RWPE1 (cell line): ENCODE results near the gene CDC73.
A peak's percentile ranks its signal among the peaks of the same experiment; 100 is the strongest.

Source experiments
- CTCF ChIA-PET: fragments of 350-600 bp; sonication (Branson Sonifier 250); formaldehyde crosslinking; extraction: SDS; loops from one replicate; lab custom pipeline; 2021; lab: Yijun Ruan, JAX
- POLR2A ChIA-PET: fragments of 400-600 bp; formaldehyde crosslinking; extraction: SDS; loops from one replicate; lab custom pipeline; 2020; ENCODE audit warnings: antibody characterized with exemption; ENCODE audit not compliant: low non-redundant PET; lab: Yijun Ruan, JAX
- DNase-seq: peaks from one replicate; pipeline ENCODE4 v3.0.0; 2012; ENCODE audit warnings: low spot score
- H3K27ac ChIP-seq: fragments of 450-650 bp; 2 replicates; pipeline ENCODE4 v1.5.1; 2017
- TF ChIP-seq, protein P1 (sequence below): fragments of 450-650 bp; conservative IDR thresholded peaks from 2 replicates; pipeline ENCODE4 v1.5.1; 2017; ENCODE audit warnings: low read depth, mild to moderate bottlenecking

Gene CDC73

DNA sequence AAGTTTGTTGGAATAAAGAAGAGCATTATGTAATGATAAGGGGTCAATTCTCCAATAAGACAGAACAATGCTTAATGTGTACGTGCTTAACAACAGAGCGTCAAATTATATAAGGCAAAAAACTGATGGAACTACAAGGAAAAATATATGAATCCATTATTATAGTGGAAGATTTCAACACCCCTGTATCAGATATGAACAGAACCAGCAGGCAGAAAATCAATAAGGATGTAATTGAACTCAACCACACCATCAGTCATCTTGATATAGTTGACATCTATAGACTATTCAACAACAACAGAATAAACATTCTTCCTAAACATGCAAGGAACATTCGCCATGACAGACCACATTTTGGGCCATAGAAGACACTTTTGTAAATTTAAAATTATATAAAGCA, 3.6 kb upstream of the CDC73 start:
- H3K27ac ChIP-seq, result no peak overlapping the region
- ChIA-PET CTCF (no interaction called here), POLR2A (no interaction called here)
- TF ChIP-seq, protein P1, sequence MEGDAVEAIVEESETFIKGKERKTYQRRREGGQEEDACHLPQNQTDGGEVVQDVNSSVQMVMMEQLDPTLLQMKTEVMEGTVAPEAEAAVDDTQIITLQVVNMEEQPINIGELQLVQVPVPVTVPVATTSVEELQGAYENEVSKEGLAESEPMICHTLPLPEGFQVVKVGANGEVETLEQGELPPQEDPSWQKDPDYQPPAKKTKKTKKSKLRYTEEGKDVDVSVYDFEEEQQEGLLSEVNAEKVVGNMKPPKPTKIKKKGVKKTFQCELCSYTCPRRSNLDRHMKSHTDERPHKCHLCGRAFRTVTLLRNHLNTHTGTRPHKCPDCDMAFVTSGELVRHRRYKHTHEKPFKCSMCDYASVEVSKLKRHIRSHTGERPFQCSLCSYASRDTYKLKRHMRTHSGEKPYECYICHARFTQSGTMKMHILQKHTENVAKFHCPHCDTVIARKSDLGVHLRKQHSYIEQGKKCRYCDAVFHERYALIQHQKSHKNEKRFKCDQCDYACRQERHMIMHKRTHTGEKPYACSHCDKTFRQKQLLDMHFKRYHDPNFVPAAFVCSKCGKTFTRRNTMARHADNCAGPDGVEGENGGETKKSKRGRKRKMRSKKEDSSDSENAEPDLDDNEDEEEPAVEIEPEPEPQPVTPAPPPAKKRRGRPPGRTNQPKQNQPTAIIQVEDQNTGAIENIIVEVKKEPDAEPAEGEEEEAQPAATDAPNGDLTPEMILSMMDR, result no peak
- DNase-seq, result no peak

DNA sequence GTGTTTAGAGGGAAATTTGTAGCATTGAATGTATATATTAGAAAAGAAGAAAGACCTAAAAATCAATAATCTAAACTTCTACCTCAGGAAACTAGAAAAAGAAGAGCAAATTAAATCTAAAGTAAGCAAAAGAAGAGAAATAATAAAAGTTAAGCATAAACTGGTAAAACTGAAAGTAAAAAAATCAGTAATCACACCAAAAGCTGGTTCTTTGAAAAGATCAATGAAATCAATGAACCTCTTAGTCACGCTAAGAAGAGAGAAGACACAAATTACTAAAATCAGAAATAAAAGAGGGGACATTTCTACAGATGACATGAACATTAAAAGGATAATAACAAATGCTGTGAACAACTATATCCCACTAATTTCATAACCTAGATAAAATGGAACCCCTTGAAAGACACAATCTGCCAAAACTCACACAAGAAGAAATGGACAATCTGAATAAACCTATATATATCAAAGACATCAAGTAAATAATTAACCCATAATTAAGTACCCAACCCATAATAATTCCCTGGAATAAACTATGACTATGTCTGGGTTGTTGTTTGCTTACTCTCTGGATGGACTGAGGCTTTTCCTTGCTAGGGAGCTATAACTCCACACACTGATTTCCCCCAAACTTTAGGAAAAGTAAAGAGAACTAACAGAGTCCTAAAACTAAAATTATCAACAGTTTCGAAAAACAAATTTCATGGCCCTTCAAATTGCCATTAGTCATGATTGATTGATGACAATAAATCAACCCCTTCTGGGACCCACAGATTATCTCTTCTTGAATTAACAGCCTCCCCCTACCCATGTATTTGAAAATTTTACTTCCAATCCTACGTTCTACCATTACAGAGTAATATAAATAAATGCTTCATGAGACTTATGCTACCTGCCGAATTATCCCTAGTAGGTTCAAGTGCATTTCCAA, 2.8 kb upstream of the CDC73 start:
- ChIA-PET CTCF (interaction anchor here (0.6 kb wide), 1 partner anchor 403 kb away, joined by 3 read pairs; no protein-coding TSS in a partner anchor), POLR2A (no interaction called here)
- no peak overlapping the region for H3K27ac ChIP-seq
- DNase-seq, result no peak
- TF ChIP-seq, protein P1, result no peak

DNA sequence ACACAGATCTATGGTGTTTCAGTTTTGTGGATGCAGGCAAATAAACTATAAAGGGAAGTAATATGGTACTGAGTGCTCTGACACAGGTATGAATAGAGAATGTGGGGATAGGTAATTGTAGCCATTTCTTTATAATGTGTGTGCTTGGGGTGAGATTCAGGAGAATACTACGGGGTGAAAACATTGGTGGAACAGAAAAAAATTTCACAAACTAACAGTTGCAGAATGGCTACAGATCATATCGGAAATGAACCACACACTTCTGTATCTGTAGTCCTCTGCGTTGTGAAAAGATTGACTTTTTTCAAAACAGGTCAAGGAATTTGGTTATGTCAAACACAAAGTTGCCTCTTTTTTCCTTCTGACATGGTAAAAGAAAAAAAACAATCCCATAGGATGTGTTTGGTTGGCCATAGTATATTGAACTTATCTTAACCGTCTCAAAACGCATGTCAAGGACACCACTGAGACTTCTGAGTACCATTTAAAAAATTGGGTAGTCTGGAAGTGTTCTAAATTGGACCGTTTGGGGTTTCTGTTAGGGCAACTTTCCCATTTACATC, 1.1 kb upstream of the CDC73 start:
- no peak overlapping the region for H3K27ac ChIP-seq
- DNase-seq, result no peak
- CTCF ChIA-PET, result interaction anchor here (1.0 to 1.1 kb wide), 2 partner anchors 13 to 316 kb away, joined by 9 to 15 read pairs; no protein-coding TSS in a partner anchor
- TF ChIP-seq, protein P1, result no peak
- POLR2A ChIA-PET, result interaction anchor here (0.6 kb wide), 1 partner anchor 41 kb away, joined by 3 read pairs; no protein-coding TSS in a partner anchor

DNA sequence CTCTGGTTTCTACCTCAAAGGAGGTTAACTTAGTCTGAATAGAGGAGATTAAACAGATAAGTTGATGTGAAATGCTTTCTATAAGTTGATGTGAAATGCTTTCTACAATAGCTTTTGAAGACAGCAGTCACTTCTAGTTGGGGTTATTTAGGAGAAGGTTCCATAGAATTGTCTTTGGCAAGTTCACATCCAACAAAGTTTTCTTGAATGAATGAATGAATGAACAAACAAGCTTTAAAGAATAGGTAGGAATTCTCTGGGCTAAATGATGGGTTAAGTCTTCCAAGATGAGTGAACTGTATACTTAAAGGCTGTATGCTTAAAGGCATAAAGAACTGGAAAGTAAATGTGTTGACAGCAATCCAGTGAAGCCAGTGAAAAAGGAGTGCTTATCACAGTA, 1.9 kb downstream of the CDC73 start:
- ChIA-PET POLR2A (no interaction called here), CTCF (interaction anchor here (0.5 to 0.7 kb wide), 3 partner anchors 14 to 216 kb away, joined by 3 to 4 read pairs (median 3); no protein-coding TSS in a partner anchor)
- no peak overlapping the region for H3K27ac ChIP-seq
- no peak for DNase-seq
- TF ChIP-seq, protein P1, result no peak

DNA sequence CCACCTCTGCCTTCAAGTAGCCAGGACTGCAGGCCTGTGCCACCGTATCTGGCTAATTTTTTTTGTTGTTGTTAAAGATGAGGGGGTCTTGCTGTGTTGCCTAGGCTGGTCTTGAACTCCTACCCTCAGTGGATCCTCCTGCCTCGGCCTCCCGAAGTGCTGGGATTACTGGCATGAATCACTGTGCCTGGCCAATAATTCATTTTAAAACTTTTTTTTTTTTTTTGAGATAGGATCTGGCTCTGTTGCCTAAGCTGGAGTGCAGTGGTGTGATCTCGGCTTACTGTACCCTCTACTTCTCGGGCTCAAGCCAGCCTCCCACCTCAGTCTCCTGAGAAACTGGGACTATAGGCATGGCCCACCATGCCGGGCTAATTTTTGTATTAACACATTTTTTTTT, 3.5 kb downstream of the CDC73 start:
- DNase-seq, result no peak
- CTCF ChIA-PET, result interaction anchor here (0.5 to 1.0 kb wide), 6 partner anchors 18 to 1375 kb away, joined by 3 to 5 read pairs (median 3); no protein-coding TSS in a partner anchor
- TF ChIP-seq, protein P1, result no peak
- H3K27ac ChIP-seq, result 0 out of 2 replicates have a peak overlapping the region, but pooled peaks have one; percentile 5
- POLR2A ChIA-PET, result no interaction called here

DNA sequence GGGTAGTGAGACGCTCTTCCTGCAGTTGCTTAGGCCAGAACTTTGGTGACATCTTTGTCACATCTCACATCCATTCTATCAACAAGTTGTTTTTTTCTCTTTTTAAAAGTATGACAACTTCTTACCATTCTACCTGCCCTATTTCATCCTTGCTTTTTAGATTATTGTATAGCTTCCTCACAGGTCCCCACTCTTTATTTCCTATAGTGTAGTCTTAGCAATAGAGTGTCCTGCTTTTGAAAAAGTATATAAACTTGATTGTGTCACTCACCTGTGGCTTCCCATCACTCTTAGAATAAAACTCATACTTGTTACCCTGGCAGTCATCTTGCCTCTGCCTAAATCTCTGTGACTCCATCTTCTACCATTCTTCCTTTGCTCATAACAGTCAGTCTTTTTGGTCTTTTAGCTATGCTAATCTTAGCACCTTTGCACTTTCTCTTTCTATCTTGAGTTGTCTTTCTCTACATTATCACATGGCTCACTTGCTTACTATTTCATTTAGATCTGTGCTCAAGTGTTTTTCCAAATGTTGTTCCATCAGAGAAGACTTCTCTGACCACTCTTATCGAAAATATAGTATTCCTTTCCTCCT, 9.5 kb downstream of the CDC73 start:
- ChIA-PET CTCF (interaction anchor here (1.2 kb wide), 1 partner anchor 9 kb away, joined by 3 read pairs; no protein-coding TSS in a partner anchor), POLR2A (no interaction called here)
- DNase-seq, result no peak
- no peak overlapping the region for H3K27ac ChIP-seq
- TF ChIP-seq, protein P1, result no peak
